ENCODE measurements around the gene MOB2. TPM values are rescaled to one million over a fixed set of nuclear protein-coding genes. Genes with fewer than 3 reads are reported as not detected.

MOB2 gene
- total and polyA plus RNA-seq, 9 of the 15 experiments (the other 6 are each of a cell fraction or from before 2014, with no cell fraction given), result 0.17 to 36.8 (median 19.2) TPM

GRCh38 chr11:1522081-1522424 lies 35.5 kb upstream of the MOB2 start:
- in situ Hi-C loops (cut with MboI), result no loop called here
- ATAC-seq, result no peak
- Histone ChIP-seq H3K4me3 (no peak overlapping the region), H3K36me3 (ENCODE audit: control insufficient read depth, insufficient read depth, low read length) (no peaks in the 10 kb centered on the region), H4K20me1 (replicated peaks; ENCODE audit: control insufficient read depth, insufficient read depth, low read length) (peaks cover 50% of the 10 kb centered on the region), H3K4me2 (ENCODE audit: insufficient read depth, low read length) (no peak overlapping the region), H3K4me1 (replicated peaks in 1 of 2; ENCODE audit: control insufficient read depth in 2 of 2, insufficient read depth in 2 of 2, low read length in 2 of 2) (peaks cover 17 to 52% of the 10 kb centered on the region in 2 experiments), H3K79me2 (ENCODE audit: control insufficient read depth, insufficient read depth, low read length) (peaks cover 21% of the 10 kb centered on the region), H2AFZ (ENCODE audit: low read depth, low read length) (no peak overlapping the region), H3K9me1 (ENCODE audit: control insufficient read depth, insufficient read depth, low read length) (peaks cover 4% of the 10 kb centered on the region), H3K27me3 (ENCODE audit: control insufficient read depth in 2 of 2, insufficient read depth in 2 of 2, low read length in 2 of 2) (no peaks in the 10 kb centered on the region), H3K27ac (ENCODE audit: extremely low read depth, low read depth, low read length) (no peak overlapping the region), H3K9me3 (replicated peaks; ENCODE audit: control insufficient read depth, insufficient read depth, low read depth, low read length) (no peaks in the 10 kb centered on the region), H3K9ac (ENCODE audit: insufficient read depth in 1 of 2, low read depth in 2 of 2, low read length in 2 of 2) (0 out of 4 replicates have a peak overlapping the region, but pooled peaks of 1 of the 2 experiments have one; percentile 17)
- ChIA-PET CTCF (ENCODE audit: low intra/inter-chr PET ratio) (no interaction called here), POLR2A (no interaction called here)
- no peak for TF ChIP-seq LARP7 (IDR thresholded peaks at IDR 0.05)
- TF ChIP-seq PHF21A (IDR thresholded peaks at IDR 0.05; ENCODE audit: borderline replicate concordance, low read depth), result no peak
- no peak for TF ChIP-seq BHLHE40 (IDR thresholded peaks at IDR 0.05; ENCODE audit: low read length)
- TF ChIP-seq ZNF133 (CRISPR knock-in tag; IDR thresholded peaks at IDR 0.05), result no peak
- no peak for TF ChIP-seq MBD1 (CRISPR knock-in tag; IDR thresholded peaks at IDR 0.05)
- no peak for TF ChIP-seq NONO (IDR thresholded peaks at IDR 0.05; ENCODE audit: low read depth in 2 of 2, low read length in 1 of 2)
- no peak for TF ChIP-seq BMI1 (IDR thresholded peaks at IDR 0.05; ENCODE audit: low read length)
- TF ChIP-seq, protein P1, sequence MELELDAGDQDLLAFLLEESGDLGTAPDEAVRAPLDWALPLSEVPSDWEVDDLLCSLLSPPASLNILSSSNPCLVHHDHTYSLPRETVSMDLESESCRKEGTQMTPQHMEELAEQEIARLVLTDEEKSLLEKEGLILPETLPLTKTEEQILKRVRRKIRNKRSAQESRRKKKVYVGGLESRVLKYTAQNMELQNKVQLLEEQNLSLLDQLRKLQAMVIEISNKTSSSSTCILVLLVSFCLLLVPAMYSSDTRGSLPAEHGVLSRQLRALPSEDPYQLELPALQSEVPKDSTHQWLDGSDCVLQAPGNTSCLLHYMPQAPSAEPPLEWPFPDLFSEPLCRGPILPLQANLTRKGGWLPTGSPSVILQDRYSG (tag; conservative IDR thresholded peaks at IDR 0.05; ENCODE audit: low read depth), result no peak
- no peak for TF ChIP-seq ZNF695 (CRISPR knock-in tag; IDR thresholded peaks at IDR 0.05)
- no peak for TF ChIP-seq DMBX1 (CRISPR knock-in tag; IDR thresholded peaks at IDR 0.05; ENCODE audit: borderline replicate concordance)
- no peak for TF ChIP-seq ZBTB1 (CRISPR knock-in tag; IDR thresholded peaks at IDR 0.05; ENCODE audit: borderline replicate concordance, low read depth)
- TF ChIP-seq, protein P2, sequence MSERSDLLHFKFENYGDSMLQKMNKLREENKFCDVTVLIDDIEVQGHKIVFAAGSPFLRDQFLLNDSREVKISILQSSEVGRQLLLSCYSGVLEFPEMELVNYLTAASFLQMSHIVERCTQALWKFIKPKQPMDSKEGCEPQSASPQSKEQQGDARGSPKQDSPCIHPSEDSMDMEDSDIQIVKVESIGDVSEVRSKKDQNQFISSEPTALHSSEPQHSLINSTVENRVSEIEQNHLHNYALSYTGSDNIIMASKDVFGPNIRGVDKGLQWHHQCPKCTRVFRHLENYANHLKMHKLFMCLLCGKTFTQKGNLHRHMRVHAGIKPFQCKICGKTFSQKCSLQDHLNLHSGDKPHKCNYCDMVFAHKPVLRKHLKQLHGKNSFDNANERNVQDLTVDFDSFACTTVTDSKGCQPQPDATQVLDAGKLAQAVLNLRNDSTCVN (CRISPR knock-in tag; IDR thresholded peaks at IDR 0.05), result no peak
- TF ChIP-seq, protein P3, sequence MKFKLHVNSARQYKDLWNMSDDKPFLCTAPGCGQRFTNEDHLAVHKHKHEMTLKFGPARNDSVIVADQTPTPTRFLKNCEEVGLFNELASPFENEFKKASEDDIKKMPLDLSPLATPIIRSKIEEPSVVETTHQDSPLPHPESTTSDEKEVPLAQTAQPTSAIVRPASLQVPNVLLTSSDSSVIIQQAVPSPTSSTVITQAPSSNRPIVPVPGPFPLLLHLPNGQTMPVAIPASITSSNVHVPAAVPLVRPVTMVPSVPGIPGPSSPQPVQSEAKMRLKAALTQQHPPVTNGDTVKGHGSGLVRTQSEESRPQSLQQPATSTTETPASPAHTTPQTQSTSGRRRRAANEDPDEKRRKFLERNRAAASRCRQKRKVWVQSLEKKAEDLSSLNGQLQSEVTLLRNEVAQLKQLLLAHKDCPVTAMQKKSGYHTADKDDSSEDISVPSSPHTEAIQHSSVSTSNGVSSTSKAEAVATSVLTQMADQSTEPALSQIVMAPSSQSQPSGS (CRISPR knock-in tag; IDR thresholded peaks at IDR 0.05), result no peak
- TF ChIP-seq NFIC (IDR thresholded peaks at IDR 0.05), result no peak
- TF ChIP-seq ETV5 (CRISPR knock-in tag; IDR thresholded peaks at IDR 0.05; ENCODE audit: low read depth), result no peak
- no peak for TF ChIP-seq RCOR1 (IDR thresholded peaks at IDR 0.05; ENCODE audit: borderline replicate concordance in 1 of 2, low read depth in 2 of 2, low read length in 2 of 2)
- no peak for TF ChIP-seq MEF2D (tag; conservative IDR thresholded peaks at IDR 0.05; ENCODE audit: low read depth)
- DNase-seq (ENCODE audit: extremely low read depth in 1 of 4, low spot score in 3 of 4), result no peak
- no TSS peak for BruUV-seq (replicated peaks)
- intact Hi-C loops (cut with micrococcal nuclease), result no loop called here
- WGBS (ENCODE audit: insufficient coverage, low coverage, missing lambda C conversion rate), result 86% methylated on average over 8 of the region's 8 CpGs
- FAIRE-seq, result no peak
